SK-N-MC (cell line): ENCODE data around the gene DUSP3.

Experiments
- DNase-seq: peaks from one replicate; pipeline ENCODE4 v3.0.0-alpha.2; 2011; ENCODE audit warnings: low read depth, low spot score
- H3K27ac ChIP-seq: fragments of 200-600 bp; sonication (generic); 2 replicates; pipeline ENCODE4 v1.5.1; 2016; ENCODE audit warnings: mixed run types
- H3K36me3 ChIP-seq: fragments of 200-600 bp; sonication (generic); 2 replicates; pipeline ENCODE4 v1.6.1; 2017; ENCODE audit warnings: antibody characterized with exemption, low read length, mixed read lengths; ENCODE audit not compliant: insufficient read depth
- H3K4me3 ChIP-seq: fragments of 200-600 bp; sonication (generic); 2 replicates; pipeline ENCODE4 v1.5.1; 2016
- H3K9ac ChIP-seq: fragments of 200-600 bp; sonication (generic); 2 replicates; pipeline ENCODE4 v1.8.0; 2017; ENCODE audit warnings: mixed run types, mixed read lengths; ENCODE audit not compliant: insufficient read length
- H3K9me3 ChIP-seq: fragments of 200-600 bp; sonication (generic); 2 replicates; pipeline ENCODE4 v1.6.1; 2017; ENCODE audit warnings: low read depth, mild to moderate bottlenecking, antibody characterized with exemption, low read length, moderate library complexity, mixed read lengths
- EZH2 ChIP-seq: fragments of 200-600 bp; sonication (generic); IDR thresholded peaks from one replicate; pipeline ENCODE4 v1.6.1; 2017; ENCODE audit warnings: antibody characterized with exemption
- FOXP2 ChIP-seq: optimal IDR thresholded peaks from 2 replicates; pipeline ENCODE3; 2011; ENCODE audit warnings: mild to moderate bottlenecking, moderate library complexity; ENCODE audit not compliant: insufficient read depth; ENCODE audit errors: extremely low read length, control extremely low read depth
- POLR2AphosphoS5 ChIP-seq: IDR thresholded peaks from 2 replicates; pipeline ENCODE4 v1.6.1; 2012; ENCODE audit warnings: mild to moderate bottlenecking, low read depth, low read length, borderline replicate concordance

Gene DUSP3

GRCh38 chr17:43722269-43722619, 56.5 kb downstream of the DUSP3 start:
- no peak for DNase-seq
- Histone ChIP-seq H3K4me3 (no peak overlapping the region), H3K36me3 (no peaks in the 10 kb centered on the region), H3K9ac (no peak overlapping the region), H3K27ac (no peak overlapping the region), H3K9me3 (no peaks in the 10 kb centered on the region)
- no peak for TF ChIP-seq EZH2
- TF ChIP-seq FOXP2 = no peak
- no peak for TF ChIP-seq POLR2AphosphoS5

GRCh38 chr17:43721537-43722268, 57.1 kb downstream of the DUSP3 start:
- H3K4me3 ChIP-seq = no peak overlapping the region
- no peak overlapping the region for H3K9ac ChIP-seq
- DNase-seq = no peak
- H3K9me3 ChIP-seq = no peaks in the 10 kb centered on the region
- no peak overlapping the region for H3K27ac ChIP-seq
- no peaks in the 10 kb centered on the region for H3K36me3 ChIP-seq
- TF ChIP-seq EZH2 = no peak
- TF ChIP-seq FOXP2 = no peak
- no peak for TF ChIP-seq POLR2AphosphoS5

- no peak overlapping the region for H3K27ac ChIP-seq
- no peaks in the 10 kb centered on the region for H3K9me3 ChIP-seq
- no peak for DNase-seq
- no peaks in the 10 kb centered on the region for H3K36me3 ChIP-seq
- H3K4me3 ChIP-seq = no peak overlapping the region
- no peak overlapping the region for H3K9ac ChIP-seq
- no peak for TF ChIP-seq EZH2
- TF ChIP-seq POLR2AphosphoS5 = no peak
- TF ChIP-seq FOXP2 = no peak
Measured at GRCh38 chr17:43720311-43721060, 58.3 kb downstream of the DUSP3 start.

- Histone ChIP-seq H3K27ac (no peak overlapping the region), H3K9me3 (no peaks in the 10 kb centered on the region), H3K9ac (no peak overlapping the region), H3K36me3 (no peaks in the 10 kb centered on the region), H3K4me3 (no peak overlapping the region)
- no peak for DNase-seq
- TF ChIP-seq FOXP2 (no peak), POLR2AphosphoS5 (no peak), EZH2 (no peak)
Measured at GRCh38 chr17:43719578-43719977, 59.2 kb downstream of the DUSP3 start.

- H3K9ac ChIP-seq = no peak overlapping the region
- no peak overlapping the region for H3K27ac ChIP-seq
- H3K4me3 ChIP-seq = no peak overlapping the region
- no peaks in the 10 kb centered on the region for H3K36me3 ChIP-seq
- TF ChIP-seq POLR2AphosphoS5 (no peak), EZH2 (no peak), FOXP2 (no peak)
- no peak for DNase-seq
- no peaks in the 10 kb centered on the region for H3K9me3 ChIP-seq
Measured at GRCh38 chr17:43718544-43718943, 60.2 kb downstream of the DUSP3 start.

- H3K27ac ChIP-seq = no peak overlapping the region
Measured at GRCh38 chr17:43717913-43718312, 60.9 kb downstream of the DUSP3 start.

More at GRCh38 chr17:43717913-43718312, 60.9 kb downstream of the DUSP3 start:
- Histone ChIP-seq H3K36me3 (no peaks in the 10 kb centered on the region), H3K9ac (no peak overlapping the region), H3K9me3 (no peaks in the 10 kb centered on the region), H3K4me3 (no peak overlapping the region)
- TF ChIP-seq EZH2 (no peak), FOXP2 (no peak), POLR2AphosphoS5 (no peak)
- DNase-seq = no peak
